Measurements from ENCODE around the gene TATDN3.
"Not testable (repeated sequence)": the region's sequence is repeated elsewhere in the genome, so short reads cannot be mapped to it uniquely, and the experiment has no call there.

Gene TATDN3

DNA sequence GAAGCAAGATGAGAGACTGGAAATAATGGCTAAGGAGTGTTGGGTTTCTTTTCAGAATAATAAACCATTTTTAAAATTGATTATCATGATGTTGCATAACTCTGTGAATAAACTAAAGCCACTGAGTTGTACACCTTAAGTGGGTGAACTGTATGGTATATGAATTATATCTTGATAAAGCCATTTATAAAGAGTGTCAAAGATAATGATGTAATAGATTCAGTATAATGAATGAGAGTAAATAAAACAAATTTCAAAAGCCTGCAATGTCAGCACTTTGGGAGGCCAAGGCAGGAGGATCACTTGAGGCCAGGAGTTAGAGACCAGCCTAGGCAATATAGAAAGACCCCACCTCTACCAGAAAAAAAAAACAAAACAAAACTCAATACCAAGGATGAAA lies 16.5 kb upstream of the TATDN3 start:
- no peak for DNase-seq (ENCODE audit: low read depth in 2 of 2)

DNA sequence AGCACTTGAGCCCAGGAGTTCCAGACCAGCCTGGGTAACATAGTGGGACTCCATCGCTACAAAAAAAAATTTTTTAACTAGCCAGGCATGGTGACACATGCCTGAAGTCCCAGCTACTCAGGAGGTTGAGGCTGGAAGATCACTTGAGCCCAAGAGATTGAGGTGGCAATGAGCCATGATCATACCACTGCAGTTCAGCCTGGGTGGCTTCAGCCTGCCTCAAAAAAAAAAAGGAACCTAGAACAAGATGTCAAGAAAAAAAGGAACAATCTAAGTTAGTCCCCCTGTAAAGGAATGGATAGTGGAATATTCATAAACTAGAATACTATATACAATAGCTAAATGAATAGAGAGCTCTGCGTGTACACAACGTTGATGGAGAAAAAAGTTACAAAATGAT lies 14.5 kb upstream of the TATDN3 start:
- DNase-seq (ENCODE audit: low read depth in 2 of 2), result no peak

DNA sequence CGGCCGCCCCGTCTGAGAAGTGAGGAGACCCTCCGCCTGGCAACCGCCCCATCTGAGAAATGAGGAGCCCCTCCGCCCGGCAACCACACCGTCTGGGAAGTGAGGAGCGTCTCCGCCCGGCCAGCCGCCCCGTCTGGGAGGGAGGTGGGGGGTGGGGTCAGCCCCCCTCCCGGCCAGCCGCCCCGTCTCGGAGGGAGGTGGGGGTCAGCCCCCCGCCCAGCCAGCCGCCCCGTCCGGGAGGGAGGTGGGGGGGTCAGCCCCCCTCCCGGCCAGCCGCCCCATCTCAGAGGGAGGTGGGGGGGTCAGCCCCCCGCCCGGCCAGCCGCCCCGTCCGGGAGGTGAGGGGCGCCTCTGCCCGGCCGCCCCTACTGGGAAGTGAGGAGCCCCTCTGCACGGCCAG lies 12.6 kb upstream of the TATDN3 start:
- not testable (repeated sequence) for DNase-seq (ENCODE audit: low read depth in 2 of 2)

DNA sequence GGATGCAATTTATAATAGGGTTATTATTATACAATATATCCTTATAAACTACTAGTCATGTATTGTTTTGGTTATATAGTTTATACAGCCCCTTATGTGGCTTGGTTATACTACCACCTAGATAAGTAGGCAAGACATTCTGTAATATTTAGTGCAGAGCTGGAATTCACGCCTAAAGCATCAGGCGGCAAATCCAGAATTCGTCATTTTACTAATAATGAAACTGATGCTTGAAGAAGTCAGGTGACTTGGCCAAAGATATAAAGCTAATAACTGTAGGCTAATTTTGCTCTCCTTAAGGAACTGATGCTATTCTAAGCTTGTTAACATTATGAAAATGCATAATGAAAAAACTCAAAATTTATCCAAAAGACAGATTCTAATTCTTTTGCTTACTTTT lies 10.9 kb upstream of the TATDN3 start:
- DNase-seq (ENCODE audit: low read depth in 2 of 2), result no peak

DNA sequence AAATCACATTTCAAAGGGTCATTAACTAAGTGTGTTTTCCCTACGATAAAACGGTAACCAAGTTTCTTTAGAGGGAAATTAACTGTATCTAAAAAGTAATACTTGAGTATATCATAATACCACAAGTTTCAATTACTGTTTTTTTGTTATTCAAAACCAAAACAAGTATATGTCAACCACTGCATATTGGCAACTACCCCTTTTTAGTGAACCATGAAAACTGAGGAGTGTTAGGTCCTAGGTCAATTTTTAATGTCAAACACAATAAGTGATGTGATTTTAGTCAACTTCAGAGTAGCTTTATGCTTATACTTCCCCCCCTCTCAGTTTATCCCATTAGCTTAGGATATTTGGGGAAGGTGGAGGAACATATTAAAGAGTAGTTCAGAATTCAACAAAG lies 10.5 kb upstream of the TATDN3 start:
- DNase-seq (ENCODE audit: low read depth in 2 of 2), result no peak

DNA sequence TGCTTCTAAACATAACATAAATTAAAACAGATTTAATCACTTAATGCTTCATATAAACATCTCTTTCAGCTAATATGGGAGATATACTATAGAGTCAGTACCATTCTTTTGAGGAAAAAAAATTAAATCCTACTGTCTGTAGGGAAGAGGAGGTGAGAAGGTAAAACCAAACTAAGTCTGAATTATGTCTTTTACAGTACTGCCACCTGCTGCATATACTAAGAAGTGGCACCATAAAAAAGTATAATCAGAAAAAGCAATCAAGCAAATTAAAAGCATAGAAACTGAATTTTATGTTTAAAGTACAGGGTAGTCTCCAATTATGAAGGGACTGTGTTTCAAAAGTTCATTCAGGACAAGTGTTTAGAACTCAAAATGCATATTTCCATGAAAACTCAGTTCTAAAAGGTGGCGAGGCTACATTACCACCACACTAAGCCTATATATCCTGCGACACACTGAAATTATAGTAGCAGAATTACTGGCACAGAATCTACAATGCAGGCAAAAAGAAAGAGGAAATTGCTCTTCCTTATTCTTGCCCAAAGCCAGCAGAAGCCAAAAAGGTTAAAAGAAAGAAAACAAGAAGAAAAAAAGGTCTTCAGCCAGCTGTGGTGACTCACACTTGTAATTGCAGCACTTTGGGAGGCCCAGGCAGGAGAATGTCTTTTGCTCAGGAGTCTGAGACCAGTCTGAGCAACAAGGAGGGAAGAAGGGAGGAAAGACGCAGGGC lies 9.1 kb upstream of the TATDN3 start:
- DNase-seq (ENCODE audit: low read depth in 2 of 2), result no peak

DNA sequence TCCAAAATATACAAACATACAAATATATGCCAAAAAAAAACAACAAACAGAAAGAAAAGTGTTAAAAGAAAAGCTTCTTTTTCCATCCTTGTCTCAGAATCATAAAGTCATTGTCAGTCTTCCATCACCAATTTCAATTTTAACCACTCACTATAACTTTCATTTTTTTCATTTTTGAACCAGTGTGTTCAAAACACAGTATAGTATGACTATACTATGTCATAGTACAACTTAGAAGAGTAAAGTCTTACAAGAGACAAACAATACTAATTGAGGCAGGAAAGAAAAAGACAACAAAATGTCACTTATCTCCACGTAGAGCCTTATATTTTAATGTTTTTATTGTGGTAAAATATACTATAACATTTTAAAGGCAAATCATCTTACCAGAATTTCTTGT lies 7.7 kb upstream of the TATDN3 start:
- no peak for DNase-seq (ENCODE audit: low read depth in 2 of 2)

DNA sequence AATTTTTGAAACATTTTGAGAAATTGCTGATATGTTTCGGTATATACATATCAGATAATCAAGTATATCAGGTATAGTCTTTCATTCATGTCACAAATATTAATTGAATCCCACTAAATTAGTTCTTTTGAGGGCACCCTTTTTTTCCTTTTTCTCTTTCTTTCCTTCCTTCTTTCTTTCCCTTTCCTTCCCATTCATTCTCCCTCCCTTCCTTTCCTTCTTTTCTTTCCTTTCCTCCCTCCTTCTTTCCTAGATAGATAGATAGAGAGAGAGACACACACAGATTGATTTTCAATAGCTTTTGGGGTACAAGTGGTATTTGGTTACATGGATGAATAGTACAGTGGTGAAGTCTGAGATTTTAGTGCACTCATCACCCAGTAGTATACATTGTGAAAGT lies 5.8 kb upstream of the TATDN3 start:
- no peak for DNase-seq (ENCODE audit: low read depth in 2 of 2)

DNA sequence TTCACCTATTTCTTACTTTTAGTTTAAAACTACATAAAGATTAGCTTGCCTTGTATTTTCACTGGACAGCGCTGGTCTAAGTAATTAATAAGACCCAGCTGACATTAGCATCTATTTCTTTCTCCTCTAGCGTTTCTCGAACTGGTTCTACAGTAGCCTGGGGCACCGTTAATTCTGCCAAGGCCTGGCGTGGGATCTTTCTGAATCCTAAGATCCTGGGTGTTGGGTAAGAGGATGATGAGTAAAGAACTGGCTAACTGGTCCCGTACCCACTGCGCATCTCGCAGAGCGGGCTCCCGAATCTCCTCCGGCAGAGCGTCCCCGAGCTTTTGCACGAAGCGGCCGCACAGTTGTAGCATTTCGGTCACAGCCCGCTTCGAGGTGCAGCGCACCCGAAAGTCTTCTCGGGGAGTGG lies 426 bp upstream of the TATDN3 start:
- DNase-seq (ENCODE audit: low read depth in 2 of 2), result no peak

DNA sequence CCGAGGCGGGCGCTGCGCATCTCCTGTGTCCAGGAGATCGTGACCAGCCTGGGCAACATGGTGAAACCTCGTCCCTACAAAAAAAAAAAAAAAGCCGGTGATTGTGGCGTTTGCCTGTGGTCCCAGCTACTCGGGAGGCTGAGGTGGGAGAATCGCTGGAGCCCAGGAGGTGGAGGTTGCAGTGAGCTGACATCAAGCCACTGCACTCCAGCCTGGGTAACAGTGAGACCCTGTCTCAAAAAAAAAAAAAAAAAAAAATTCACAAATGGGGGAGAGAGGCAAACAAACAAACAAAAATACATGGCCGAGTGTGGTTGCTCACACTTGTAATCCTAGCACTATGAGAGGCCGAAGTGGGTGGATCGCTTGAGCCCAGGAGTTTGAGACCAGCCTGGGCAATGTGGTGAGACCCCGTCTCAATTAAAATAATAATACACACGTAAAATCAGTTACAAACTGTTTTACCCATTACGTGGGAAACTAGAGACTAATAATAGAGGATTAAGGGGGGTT lies 758 bp downstream of the TATDN3 start:
- DNase-seq (ENCODE audit: low read depth in 2 of 2), result no peak

DNA sequence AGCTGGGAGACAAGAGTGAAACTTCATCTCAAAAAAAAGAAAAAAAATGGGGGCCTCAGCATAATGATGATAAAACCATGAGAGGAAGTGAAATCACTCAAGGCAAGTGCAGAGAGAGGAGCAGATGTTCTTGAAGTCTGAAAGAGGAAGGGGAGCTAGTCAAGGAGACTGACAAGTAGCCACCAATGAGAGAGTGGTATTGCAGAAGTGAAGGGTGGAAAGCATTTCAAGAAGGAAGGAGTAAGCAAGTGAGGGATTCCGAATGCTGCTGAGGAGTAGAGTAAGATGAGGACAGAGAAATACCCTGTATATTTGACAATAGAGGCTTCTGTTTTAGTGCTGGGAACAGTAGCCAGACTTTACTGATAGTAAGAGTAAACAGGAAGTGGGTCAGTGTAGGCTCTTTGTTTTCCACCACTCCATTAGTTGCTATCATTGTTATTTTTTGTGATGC lies 2.9 kb downstream of the TATDN3 start:
- DNase-seq (ENCODE audit: low read depth in 2 of 2), result no peak

DNA sequence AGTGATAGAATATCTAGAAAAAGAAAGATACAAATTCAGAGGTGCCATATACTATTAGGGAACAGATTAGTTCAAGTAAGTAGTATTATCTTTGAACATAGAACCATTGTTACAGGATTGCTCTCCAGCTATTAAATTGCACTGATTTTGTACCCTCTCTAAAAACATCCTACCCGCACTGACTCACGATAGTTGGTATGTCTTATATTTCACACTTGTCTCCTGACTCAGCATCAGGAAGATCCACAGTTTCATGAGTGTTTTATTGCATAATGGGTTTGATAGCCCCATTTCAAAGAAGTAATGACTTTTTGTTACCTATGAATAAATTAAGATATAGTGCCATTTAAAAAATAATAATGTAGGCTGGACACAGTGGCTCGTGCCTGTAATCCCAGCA lies 6.0 kb downstream of the TATDN3 start:
- DNase-seq (ENCODE audit: low read depth in 2 of 2), result no peak

DNA sequence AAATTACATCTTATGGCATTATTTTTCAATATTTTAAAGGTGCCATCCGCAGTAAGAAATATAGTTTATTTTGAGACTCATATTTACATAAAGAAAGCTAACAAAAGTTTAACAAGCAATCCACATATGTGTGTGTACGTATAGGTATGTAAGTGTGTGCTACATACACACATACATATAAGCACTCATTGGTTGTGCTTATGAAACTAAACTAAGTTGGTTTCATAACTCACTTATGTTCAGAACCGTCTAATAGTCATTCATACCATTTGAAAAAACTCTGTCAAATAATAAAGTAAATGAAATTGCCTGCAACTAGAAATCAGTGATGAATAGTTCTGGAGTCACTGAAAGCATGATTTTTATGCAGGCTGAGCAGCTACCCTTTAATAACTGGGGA lies 14.1 kb downstream of the TATDN3 start:
- no peak for DNase-seq (ENCODE audit: low read depth in 2 of 2)

DNA sequence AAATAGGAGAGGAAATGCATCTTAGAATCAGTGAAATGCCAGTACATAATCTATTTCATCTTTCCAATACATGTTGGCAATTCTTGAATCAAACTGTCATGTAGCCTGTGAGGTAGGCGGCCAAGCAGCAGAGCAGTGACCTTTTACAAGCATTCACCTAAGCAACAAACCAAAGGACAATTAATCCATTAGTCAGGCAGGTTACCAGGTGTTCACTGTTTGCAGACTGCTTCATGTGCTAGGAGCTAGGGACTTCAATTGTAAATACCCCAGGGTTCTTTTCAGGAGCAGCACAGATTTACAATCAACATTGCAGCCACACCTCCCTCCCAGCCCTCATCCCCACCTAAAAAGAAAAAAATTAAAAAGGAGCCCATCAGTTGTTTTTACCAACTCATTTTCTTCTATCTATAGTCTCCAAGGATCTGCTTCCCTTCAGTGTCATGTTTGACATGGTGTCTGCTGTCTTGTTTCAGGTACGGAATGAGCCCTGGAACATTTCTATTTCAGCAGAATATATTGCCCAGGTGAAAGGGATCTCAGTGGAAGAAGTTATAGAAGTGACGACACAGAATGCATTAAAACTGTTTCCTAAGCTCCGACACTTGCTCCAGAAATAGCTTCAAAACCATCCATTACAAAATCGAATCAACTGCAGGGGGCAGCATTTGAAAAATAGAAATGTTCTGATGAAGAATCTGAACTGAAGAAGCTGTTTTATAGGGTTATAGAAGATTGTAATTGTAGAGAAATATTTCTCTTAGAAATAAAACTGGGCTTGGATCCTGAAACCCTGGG lies 23.0 kb downstream of the TATDN3 start:
- DNase-seq (ENCODE audit: low read depth in 2 of 2), result no peak

DNA sequence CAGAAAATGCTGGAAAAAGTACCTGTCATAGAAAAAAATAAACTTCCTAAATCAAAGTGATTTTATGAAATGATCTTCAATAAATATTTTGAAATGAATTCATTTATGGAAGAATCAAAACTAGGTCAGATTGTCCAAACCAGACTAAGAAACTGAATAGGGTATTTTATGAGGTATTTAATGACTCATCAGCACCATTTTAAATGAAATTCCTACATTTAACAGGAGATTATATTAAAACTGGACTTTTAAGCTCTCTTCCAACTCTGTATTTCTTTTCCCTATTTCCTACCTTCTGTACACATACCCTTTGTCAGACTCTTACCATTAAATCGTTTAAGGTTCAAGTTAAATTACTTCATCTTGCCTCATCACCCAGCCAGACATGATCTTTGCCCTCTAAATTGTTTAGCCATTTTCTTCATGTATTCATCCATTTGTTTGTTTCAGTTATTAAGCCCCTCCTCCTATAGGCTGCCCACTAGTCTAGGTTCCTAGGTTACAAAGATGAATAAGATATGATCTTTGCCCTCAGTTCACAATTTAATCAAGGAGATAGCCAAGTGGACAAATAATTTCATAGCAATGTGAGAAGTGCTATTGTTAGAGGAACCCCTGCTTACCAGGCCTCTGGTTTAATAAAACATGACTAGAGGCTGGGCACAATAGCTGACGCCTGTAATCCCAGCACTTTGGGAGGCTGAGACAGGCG lies 25.0 kb downstream of the TATDN3 start:
- no peak for DNase-seq (ENCODE audit: low read depth in 2 of 2)

DNA sequence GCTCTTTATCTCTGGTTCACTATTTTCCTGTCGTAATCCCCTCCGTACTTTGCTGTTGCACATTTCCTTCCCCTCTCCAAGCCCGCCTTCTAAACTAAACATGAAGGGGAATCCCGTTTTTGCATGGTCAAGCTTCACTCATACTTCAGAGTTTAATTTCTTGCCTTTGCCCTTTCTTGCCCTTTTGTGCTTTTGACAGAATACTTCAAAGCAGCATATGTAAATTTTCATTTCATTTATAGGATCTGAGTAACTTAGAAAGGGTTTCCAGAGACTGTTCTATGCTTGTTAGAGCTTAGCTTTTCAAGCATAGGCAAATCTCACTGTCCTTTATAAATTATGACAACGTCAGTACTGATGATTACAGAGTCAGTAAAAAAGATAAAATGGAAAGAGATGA lies 28.0 kb downstream of the TATDN3 start:
- no peak for DNase-seq (ENCODE audit: low read depth in 2 of 2)

DNA sequence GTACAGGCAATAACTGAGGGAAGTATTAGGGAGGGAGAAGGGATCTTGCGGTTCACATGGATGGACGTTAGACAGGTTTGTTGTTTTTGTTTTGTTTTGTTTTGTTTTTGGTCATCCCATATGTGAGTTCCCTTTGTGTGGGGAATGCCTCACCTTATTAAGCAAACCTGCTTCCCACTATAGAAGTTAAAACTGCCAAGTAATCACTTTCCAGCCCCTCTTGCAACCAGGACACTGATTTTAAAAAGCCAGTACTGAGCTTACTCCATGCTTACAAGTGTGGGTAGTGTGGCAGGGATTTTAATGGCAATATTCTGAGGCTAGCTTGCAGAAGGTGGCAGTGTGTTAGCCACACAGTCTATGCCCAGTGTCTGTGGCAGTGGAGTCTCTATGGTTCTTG lies 29.3 kb downstream of the TATDN3 start:
- DNase-seq (ENCODE audit: low read depth in 2 of 2), result no peak

DNA sequence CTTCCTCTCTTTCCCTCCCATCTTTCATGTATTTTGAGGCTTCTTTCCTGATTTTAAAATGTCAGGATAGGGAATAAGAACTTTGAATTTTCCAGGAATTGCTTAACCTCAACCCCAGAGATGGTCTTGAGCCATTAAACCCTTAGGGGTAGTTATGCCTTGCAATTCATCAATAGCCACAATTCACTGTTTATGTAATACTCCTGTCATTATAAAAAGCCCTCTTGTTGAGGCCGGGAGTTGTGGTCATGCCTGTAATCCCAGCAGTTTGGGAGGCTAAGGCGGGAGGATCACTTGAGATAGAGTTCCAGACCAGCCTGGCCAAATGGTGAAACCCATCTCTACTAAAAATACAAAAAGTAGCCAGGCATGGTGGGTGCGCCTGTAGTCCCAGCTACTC lies 31.3 kb downstream of the TATDN3 start:
- DNase-seq (ENCODE audit: low read depth in 2 of 2), result no peak

DNA sequence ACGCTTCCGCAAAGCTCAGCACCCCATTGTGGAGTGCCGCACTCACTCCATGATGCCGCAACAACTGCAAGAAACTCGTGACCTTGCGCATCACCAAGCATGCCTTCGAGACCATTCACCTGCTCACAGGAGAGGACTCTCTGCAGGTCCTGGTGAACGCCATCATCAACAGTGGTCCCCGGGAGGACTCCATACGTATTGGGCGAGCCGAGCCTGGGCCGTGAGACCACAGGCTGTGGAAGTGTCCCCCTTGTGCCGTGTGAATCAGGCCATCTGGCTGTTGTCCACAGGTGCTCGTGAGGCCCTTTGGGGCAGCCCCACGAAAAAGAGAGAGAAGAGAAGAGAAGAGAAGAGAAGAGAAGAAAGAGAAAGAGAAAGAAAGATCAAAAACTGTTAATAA lies 32.5 kb downstream of the TATDN3 start:
- DNase-seq (ENCODE audit: low read depth in 2 of 2), result no peak

DNA sequence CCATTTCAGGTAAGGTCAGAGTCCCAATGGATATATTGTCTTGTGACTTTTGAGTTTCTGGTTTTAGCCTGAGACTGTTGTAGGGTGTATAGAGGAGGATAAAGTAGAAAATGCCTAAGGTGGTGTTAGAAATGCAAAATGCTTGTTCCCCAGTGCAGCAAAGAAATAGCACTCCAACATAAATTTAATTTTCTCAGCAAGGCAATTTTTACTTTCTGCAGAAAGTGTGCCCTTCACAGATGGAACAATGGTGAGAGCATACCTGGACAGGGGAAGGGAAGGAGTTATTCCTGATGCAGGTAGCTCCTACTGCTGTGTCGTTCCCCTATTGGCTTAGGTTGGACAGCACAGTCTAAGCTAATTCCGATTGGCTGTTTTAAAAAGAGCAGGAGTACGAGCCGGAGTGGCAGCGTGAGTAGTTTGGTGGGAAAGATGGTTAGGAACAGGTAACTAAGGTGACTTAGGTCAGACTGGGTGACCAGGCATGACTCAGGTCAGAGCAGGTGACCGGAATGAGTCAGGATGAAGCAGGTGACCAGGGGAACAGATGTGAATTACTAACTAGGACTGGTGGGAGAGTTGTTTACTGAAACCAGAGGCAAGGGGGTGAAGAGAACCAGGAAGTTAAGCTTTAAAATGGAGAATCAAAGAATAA lies 34.2 kb downstream of the TATDN3 start:
- DNase-seq (ENCODE audit: low read depth in 2 of 2), result no peak

DNA sequence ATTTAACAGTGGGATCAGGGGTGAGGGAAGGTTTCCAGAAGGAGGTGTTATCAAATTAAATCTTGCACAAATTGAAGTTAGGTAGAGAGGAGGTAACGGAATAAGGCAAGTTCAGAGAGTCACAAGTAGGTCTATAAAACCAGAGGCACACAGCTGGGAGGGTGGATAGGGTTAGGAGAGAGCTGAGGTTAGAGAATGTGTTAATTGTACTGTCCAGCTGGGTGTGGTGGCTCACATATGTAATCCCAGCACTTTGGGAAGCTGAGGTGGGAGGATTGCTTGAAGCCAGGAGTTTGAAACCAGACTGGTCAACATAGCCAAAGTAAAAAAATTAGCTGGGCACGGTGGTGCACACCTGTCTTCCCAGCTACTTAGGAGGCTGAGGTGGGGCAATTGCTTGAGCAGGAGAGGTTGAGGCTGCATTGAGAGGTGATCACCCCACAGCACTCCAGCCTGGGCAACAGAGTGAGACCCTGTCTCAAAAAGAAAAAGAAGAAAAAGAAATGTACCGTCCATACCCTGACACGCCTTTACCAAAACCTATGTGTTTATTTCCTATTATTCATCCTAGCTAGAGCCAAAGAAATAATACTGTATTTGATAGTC lies 35.6 kb downstream of the TATDN3 start:
- DNase-seq (ENCODE audit: low read depth in 2 of 2), result no peak

DNA sequence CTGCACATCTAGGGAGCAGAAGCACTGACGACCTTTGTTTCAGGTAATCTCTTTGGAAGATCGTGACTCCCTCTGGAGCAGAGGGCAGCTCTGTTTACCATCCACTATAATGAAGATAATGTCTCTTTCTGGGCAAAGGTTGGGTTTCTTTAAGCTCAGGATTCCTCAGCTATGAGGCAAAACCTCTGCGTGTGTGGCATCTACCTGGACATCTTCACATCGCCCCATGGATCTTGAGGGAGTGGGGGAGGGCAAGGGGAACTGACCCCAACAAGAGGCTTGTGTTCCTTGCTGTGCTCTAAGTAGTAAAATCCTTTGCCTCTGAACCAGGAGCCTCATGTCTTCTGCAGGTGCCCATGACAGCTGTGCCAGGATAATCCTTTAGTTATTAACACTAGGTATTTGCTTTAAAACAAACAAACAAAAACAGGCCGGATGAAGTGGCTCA lies 36.2 kb downstream of the TATDN3 start:
- no peak for DNase-seq (ENCODE audit: low read depth in 2 of 2)

Data from stimulated activated CD8-positive, alpha-beta memory T cell treated with anti-CD3 and anti-CD28 coated beads, Interleukin-7, amount 100 ng/mL, for 1 hour (primary cell).